Kidney tubule cell (primary cell): ENCODE measurements around the gene UVRAG.
"Not testable (repeated sequence)": the region's sequence is repeated elsewhere in the genome, so short reads cannot be mapped to it uniquely, and the experiment has no call there.

ENCODE experiments used
- DNase-seq: peaks from one replicate; pipeline ENCODE4 v3.0.0-alpha.2; 2018; ENCODE audit warnings: low spot score

UVRAG gene

DNA sequence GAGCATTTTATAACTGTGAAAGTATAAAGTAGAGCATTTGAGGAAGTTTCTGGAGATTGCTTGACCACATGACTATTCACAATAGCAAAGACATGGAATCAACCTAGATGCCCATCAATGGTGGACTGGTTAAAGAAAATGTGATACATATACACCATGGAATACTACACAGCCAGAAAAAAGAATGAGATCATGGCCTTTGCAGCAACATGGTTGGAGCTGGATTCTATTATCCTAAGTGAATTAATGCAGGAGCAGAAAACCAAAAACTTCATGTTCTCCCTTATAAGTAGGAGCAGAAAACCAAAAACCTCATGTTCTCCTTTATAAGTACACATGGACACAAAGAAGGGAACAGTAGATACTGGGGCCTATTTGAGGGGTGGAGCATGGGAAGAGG, 30.3 kb downstream of the UVRAG start:
- DNase-seq, result no peak

DNA sequence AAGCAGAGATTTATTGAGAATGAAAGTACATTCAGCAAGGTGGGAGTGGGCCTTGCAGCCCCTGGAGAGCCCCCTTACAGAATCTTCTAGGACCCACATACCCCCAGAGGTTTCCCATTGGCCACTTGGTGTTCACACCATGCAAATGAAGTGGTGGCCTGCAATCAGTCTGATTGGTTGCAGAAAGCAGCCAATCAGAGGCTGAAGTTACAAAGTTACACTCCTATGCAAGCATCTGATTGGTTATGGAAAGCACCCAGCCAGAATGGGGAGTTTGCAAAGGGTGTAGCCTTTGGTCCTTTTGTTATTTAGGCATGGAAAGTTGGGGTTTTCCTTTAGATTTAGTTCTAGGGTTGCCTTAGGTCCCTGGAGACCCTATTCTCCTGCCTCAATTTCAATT, 34.9 kb downstream of the UVRAG start:
- no peak for DNase-seq

DNA sequence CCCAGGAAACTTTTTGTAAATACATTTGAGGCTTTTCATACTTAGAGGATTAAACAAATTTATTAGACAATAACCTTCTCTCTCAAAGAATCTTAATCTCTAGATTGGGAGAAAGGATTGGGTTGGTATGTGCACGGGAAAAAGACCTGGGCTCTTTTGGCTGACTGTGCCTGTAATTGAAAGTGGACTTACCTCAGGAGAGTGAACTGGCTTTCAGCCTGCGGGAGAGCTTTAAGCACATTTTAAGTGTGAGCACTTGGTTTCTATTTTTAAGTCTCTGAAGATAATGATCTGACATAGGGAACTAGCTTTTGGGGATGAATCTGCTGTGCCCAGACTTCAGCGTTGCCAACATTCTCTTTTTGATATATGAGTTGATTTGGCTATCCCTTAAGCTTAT, 35.8 kb downstream of the UVRAG start:
- DNase-seq, result no peak

DNA sequence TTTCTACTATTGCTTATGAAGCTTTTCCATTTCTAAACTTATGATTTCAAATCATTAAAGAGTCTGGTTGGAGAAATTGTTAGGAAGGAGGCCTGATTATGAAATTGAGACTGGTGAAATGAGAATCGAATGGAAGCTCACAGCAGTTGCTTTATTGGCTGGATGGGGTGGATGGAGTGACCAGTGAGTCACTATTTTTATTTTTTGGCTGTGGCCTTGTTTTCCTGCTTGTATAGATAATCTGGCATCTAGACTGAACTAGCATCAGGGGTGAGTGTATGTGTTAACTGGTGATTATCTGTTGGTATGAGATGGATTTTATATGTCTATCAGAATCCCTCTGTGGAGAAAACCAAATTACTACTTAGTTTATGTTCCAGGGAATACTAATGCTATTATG, 36.2 kb downstream of the UVRAG start:
- no peak for DNase-seq

DNA sequence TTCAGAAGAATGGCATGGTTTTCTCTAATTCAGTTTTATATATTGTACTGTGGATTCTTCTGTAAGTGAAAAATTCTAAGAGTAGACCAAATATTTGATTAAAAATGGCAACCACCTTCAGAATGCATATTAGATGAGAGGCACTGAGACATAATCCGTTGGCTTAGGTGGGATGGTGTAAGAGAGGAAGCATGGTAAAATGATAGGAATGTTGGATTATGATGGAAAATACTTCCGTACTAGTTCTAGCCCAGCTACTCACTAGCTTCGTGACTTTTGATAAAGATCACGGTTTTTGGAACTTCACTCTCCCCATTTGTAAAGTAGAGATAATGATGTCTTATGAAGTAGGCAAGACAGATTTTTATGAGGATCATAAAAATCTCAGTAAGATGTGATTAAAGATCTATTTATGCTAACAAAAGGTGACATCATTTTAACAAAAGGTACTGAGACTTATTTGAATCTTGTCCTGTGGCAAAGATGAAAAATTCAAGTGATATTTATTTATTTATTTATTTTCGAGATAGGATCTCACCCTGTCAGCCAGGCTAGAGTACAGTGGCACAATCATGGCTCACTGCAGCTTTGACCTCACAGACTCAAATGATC, 37.5 kb downstream of the UVRAG start:
- DNase-seq, result no peak

DNA sequence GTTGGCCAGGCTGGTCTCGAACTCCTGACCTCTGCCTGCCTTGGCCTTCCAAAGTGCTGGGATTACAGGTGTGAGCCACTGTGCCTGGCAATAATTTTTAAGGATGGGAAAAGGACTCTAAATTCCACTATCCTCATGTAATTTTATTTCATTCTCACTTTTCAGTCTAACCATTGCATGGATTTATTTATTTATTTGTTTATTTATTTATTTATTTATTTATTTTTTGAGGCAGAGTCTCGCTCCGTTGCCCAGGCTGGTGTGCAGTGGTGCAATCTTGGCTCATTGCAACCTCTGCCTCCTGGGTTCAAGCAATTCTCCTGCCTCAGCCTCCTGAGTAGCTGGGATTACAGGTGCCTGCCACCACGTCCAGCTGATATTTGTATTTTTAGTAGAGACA, 38.6 kb downstream of the UVRAG start:
- not testable (repeated sequence) for DNase-seq

DNA sequence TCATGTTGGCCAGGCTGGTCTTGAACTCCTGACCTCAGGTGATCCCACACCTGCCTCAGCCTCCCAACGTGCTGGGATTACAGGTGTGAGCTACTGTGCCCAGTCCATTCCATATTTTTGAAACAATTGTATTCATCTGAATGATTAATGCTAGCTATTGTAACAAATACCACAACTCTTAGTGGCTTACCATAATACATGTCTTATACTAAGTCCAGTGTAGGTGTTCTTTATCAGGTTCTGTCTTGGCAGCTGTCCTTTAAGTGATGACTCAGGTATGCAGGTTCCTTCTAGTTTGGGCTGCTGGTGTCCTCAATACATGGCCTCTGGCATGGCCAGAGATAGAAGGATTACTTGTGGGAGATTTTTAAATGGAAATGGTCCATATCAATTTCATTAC, 39.0 kb downstream of the UVRAG start:
- DNase-seq, result peak; percentile 15

DNA sequence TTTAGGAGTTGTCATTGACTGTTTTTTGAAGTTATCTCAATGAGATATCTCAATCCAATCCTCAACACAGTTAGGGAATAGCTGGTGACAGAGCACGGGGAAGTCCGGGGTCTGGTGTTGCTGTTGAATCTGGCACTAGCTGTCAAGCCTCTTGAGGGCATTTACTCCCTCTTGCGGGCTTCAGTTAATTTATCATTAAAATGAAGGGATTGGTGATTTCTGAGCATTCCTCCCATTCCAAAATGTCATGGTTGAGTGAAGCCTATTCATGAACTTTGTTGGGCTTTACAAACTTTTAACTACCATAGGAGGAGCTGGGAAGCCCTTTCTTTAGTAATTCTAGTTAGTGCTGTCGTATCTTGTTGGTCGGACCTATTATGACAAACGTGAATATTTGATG, 40.2 kb downstream of the UVRAG start:
- peak; percentile 43 for DNase-seq

DNA sequence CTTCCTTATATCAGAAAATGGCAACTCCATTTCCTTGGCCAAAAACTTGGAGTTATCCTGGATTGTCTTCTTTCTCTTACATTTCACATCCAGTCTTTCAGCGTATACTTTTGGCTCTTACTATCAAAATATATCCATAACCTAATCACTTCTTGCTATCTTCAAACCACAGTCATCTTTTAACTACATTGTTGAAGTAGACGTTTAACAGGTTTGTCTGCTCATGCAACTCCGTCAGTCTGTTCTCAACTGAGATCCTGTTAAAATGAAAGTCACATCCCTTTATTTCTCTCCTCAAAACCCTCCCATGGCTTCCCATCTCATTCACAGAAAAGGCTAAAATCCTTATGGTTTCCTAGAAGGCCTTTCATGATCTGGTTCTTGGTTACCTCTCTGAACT, 41.9 kb downstream of the UVRAG start:
- no peak for DNase-seq

DNA sequence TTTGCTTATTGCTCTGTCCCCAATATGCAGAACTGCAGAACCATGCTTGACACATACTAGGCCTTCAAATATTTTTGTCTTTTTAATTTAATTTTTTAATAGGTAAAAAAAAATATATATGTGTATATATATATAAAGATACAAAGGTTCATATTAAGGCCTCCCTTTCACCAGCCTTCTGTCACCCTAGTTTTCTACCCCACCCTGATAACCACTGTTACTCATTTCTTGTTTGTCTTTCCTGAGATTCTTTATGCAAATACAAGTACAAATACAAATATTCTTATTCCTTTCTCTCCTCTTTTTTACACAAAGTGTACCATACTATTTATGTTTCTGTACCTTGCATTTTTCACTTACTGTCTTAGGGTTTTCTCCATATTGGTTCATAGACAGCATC, 43.0 kb downstream of the UVRAG start:
- DNase-seq, result no peak

DNA sequence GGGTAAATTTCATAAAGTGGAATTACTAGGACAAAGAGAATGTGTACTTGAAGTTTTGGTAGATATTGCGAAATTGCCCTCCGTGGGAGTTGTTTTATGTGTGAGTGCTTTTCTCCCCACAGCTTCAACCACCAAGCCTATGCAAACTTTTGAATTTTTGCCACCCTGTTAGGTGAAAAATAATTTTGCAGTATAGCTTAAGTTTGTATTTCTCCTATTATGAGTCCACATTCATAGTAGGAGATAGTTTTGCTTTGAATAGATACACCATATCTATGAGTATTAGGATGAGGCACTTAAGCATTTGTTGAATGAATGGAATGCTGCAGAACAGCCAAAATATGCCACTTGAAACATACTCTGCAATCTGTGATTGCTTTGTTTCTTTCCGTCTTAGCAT, 43.6 kb downstream of the UVRAG start:
- no peak for DNase-seq

DNA sequence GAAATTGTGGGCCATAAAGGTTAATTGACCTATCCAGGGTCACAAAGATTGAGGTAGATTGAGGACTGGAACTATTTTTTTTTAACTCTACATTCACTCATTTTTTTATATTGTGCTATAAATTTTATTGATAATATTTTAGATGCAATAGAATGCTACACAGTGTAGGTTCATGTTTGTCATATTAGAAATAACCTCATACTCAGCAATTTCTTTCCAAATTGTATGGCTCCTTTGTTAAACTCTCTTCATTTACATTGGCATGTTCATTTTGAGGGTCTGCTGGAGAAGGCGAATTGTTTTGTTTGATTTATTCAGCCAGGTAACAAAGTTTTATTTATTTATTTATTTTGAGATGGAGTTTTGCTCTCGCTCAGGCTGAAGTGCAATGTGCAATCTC, 44.6 kb downstream of the UVRAG start:
- no peak for DNase-seq

DNA sequence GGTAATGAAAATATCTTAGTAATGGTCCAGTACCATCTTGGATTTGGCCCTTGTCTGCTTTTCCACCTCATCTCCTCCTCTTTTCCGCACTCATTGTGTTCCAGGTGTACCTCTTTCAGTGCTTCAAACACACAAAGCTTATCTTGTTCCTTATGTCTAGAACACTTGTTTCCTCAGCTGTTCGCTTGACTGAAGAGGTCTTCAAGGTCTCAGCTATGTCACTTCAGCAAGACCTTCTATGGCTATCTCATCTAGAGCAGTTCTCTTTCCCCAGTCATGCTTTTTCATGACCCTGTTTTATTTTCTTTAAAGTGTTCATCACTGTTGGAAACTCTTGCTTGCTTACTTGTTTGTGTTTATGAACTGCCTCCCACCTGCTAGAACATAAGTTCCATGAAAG, 47.4 kb downstream of the UVRAG start:
- no peak for DNase-seq

DNA sequence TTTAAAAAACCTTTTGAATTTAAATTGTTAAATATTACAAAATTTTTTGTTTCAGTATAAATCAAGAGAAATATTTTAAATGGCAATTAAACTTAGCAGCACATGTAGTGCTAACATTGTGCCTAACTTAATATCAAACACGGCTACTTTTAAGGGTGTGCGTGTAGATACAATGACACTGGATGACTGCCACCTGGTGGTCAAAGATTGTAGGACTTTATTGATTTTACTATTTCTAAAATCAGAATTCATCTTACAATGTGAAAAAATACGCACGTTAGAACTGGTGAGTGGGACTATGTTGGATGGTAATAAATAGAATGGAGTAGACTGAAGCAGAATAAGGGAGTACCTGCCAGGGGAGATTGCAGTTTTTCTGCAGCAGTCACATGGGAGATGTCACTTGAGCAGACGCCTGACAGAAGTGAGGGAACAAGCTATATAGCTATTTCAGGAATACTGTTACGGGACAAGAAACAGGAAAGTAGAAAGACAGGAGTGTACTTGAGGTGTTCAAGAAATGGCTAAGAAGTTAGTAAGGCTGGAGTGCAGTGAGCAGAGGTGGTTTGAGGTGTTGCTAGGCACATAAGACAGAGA, 52.9 kb downstream of the UVRAG start:
- DNase-seq, result peak; percentile 56

DNA sequence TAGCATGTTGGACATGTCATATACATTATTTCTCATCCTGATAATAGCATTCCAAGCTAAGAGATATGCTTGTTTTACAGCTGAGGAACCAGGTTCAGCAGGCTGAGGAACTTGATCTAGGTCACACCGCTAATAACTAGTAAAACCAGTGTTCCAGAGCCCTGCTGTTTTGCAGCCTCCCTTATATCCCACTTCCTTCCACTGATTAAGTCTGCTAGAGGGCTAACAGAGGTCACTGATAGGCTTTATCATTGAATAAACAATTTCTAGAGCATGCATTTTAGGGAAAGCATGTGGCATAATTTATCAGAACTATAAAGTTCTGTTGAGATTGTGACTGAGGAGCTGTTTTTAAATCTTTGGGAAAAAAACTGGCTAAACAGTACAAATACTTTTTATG, 54.0 kb downstream of the UVRAG start:
- no peak for DNase-seq

DNA sequence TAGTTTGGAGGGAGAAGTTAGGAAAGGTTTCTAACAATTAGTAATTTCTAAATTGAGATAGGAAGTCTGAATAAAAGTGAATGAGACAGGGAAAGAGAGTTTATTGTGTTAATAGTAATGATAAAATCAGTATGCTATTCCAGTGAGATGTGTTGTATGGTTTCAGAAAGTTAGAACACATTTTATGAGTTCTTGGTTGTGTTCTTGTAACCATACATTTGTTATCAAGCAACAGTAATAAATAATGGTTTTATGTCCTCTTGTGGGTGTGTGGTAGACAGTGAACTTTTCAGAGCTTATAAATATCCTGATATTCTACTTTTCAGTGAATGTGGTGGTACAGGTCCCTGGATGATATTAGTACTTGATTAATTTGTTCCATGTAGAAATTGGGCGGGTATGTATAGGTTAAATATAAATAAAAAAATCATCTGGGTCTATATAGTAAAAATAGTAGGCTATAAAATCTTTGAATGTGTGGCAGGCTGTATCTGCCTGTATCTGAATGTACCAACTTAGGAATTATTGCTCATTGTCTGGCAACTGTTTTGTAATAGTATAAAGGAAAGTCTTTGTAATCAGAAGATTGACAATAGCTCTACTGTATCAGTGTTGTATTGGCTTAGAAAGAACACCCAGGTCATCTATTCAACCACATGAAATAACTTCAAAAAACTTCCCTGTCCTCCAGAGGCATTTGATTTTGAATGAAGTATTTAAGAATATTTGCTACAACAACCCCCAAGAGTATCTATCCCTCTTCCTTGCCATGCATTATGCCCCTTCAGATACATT, 54.8 kb downstream of the UVRAG start:
- no peak for DNase-seq

DNA sequence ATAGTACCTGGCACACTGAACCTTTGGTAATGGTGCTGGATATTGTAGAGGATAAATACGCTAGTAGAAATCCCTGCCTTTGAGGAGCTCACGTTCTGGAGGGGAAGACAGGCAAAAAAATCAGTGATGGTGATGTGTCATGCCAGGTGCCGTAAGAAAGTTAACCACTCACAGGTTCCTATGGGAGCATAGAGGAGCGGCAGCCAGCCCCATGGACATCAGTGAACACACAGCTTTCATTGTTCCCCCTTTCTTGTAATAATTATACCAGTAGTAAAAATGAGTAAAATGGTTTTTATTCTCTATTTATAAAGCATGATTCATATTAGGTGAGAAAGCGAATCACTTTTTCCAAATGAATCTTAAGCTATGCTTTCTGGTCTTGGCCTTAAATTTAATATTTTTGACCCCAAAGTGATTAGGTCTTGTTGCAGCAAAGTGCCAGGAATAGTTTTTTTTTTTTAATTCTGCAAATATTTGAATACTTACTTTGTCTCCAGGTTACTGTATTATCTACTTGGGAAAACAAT, 57.9 kb downstream of the UVRAG start:
- no peak for DNase-seq

DNA sequence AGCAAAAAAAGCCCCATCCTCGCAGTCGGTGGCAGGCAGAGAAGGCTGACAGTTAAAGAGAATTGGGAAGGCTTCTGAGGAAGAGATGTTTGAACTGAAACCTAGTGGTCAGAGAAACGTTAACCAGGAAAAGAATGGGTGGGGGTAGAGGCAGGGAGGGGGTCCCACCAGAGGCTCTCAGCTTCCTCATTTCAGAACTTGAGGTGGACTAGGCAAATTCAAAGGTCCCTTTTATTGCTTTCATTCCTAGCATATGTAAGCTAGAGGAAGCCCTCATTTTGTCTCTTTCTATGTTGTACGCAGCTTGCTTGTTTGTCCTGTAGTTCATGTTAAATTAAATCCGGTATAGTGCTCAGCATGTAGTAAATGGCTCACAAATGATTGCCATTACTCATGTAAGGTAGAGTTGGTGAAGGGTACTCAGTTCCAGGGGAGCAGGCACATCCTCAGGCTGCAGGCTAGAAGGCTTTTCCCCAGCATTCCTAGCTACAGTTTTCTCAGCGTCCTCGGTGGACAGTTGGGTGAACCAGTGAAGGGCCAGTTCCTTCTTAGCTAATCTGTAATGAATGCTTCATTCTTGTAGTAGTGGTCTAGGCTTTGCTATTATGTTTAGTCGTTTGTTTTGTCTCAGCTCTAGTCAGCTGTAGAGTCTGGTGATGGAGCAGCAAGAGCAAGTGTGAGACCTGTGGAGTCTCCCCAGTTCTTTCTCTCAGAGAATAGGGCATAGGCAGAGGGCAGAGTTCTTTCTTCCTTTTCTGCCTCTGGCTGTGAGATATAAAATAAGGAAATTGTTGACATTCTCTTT, 58.6 kb downstream of the UVRAG start:
- peak; percentile 19 for DNase-seq

DNA sequence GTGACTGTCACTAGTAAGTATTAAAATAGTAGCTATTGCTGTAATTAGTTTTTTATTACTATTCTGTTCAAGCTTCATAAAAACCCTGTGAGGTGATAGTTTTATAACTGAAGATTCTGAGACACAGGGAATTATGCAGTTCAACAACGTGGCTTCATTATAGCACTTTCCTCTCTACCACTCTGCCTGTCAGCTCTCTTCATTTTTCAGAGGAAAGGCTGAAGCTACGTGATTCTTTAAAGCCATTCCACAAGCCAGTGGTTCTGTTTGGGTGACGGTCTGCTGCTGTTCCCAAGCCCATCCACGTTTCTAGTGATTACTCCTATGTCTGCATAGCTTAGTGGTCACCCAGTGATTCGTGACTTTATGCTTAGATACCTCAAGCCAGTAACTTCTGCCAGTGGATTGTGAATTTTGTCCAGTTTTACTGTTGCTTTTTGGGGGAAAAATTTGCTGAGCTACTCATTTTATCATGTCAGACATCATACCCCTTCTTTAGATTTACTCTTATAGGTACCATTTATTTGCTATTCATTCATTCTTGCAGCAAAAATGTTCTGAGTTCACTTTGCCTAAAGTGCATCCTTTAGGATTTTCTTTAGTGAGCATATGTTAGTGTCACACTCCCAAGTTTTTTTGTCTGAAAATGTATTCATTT, 59.8 kb downstream of the UVRAG start:
- no peak for DNase-seq

DNA sequence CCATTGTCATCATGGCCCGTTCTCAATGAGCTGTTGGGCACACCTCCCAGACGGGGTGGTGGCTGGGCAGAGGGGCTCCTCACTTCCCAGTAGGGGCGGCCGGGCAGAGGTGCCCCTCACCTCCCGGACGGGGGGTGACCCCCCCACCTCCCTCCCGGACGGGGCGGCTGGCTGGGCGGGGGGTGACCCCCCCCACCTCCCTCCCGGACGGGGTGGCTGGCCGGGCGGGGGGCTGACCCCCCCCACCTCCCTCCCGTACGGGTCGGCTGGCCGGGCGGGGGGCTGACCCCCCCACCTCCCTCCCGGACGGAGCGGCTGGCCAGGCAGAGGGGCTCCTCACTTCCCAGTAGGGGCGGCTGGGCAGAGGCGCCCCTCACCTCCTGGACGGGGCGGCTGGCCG, 62.3 kb downstream of the UVRAG start:
- not testable (repeated sequence) for DNase-seq

DNA sequence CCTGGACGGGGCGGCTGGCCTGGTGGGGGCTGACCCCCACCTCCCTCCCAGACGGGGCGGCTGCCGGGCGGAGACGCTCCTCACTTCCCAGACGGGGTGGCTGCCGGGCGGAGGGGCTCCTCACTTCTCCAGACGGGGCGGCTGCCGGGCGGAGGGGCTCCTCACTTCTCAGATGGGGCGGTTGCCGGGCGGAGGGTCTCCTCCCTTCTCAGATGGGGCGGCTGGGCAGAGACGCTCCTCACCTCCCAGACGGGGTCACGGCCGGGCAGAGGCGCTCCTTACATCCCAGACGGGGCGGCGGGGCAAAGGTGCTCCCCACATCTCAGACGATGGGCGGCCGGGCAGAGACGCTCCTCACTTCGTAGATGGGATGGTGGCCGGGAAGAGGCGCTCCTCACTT, 62.9 kb downstream of the UVRAG start:
- not testable (repeated sequence) for DNase-seq

DNA sequence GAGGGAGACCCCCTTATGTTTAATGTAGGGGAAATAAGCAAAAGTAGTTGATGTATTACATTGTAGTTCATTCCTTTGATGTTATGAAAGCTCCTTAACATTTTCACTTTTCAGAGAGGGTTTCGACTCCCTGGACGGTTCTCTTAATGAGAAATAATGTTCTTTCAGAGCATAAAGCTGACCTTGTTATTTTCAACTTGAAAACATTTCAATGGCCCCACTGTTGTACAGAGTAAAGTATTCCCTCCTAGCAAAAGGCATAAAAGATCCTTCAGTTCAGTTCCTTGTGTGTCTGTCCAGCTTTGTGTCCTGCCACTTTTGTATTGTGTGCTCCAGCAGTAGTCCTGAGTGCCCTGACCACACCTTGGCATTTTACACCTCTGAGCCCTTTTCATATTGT, 63.9 kb downstream of the UVRAG start:
- DNase-seq, result no peak
